Activated CD4-positive, alpha-beta memory T cell treated with anti-CD3 and anti-CD28 coated beads, Interleukin-2, amount 10 ng/mL, durations not matched to agents 7 days and 5 days (primary cell): ENCODE data around the gene LSAMP. TPM values are rescaled to one million over a fixed set of nuclear protein-coding genes. Genes with fewer than 3 reads are reported as not detected.

ENCODE experiments used
- CTCF ChIA-PET: fragments of 350-600 bp; sonication (Branson Sonifier 250); formaldehyde crosslinking; loops from one replicate; lab custom pipeline; 2021; ENCODE audit warnings: antibody characterized with exemption, inconsistent platforms; lab: Charles Lee
- POLR2A ChIA-PET: fragments of 350-600 bp; sonication (Branson Sonifier 250); formaldehyde crosslinking; loops from one replicate; lab custom pipeline; 2021; ENCODE audit warnings: antibody characterized with exemption; lab: Charles Lee
- DNase-seq: peaks from one replicate; pipeline ENCODE4 v3.0.0-alpha.2; 2020
- H3K27ac Mint-ChIP-seq: one replicate; pipeline ENCODE4 v1.8.0; 2021; ENCODE audit warnings: mild to moderate bottlenecking, mixed read lengths
- H3K27me3 Mint-ChIP-seq: one replicate; pipeline ENCODE4 v1.8.0; 2021; ENCODE audit warnings: mixed read lengths
- H3K36me3 Mint-ChIP-seq: one replicate; pipeline ENCODE4 v1.8.0; 2021; ENCODE audit warnings: low read depth, mixed read lengths
- H3K4me1 Mint-ChIP-seq: one replicate; pipeline ENCODE4 v1.8.0; 2021; ENCODE audit warnings: mixed read lengths
- H3K4me3 Mint-ChIP-seq: one replicate; pipeline ENCODE4 v1.8.0; 2021; ENCODE audit warnings: mild to moderate bottlenecking, mixed read lengths
- H3K9me3 Mint-ChIP-seq: one replicate; pipeline ENCODE4 v1.8.0; 2021; ENCODE audit warnings: mixed read lengths
- total RNA-seq, 2 experiments: library from RNA; stranded (reverse); gene quantifications; one replicate each; pipeline ENCODE4 v1.2.3, GENCODE V29; 2021

Gene LSAMP
- total RNA-seq, 2 experiments from 2014 or later: not detected

- no peaks in the 10 kb centered on the region for H3K27me3 Mint-ChIP-seq
- ChIA-PET CTCF (no interaction called here), POLR2A (no interaction called here)
- no peak overlapping the region for H3K27ac Mint-ChIP-seq
- no peak for DNase-seq
- no peaks in the 10 kb centered on the region for H3K4me1 Mint-ChIP-seq
- H3K36me3 Mint-ChIP-seq: no peaks in the 10 kb centered on the region
- no peak overlapping the region for H3K4me3 Mint-ChIP-seq
- H3K9me3 Mint-ChIP-seq: no peaks in the 10 kb centered on the region
Observed at GRCh38 chr3:116285781-116286421, 159.4 kb downstream of the LSAMP start.

- no peak overlapping the region for H3K4me3 Mint-ChIP-seq
- no peaks in the 10 kb centered on the region for H3K4me1 Mint-ChIP-seq
- no peak overlapping the region for H3K27ac Mint-ChIP-seq
- no peaks in the 10 kb centered on the region for H3K9me3 Mint-ChIP-seq
- no peaks in the 10 kb centered on the region for H3K36me3 Mint-ChIP-seq
- no peak for DNase-seq
- POLR2A ChIA-PET: no interaction called here
- CTCF ChIA-PET: no interaction called here
- no peaks in the 10 kb centered on the region for H3K27me3 Mint-ChIP-seq
Observed at GRCh38 chr3:116281313-116282143, 163.8 kb downstream of the LSAMP start.

GRCh38 chr3:116280130-116280740, 165.1 kb downstream of the LSAMP start:
- H3K9me3 Mint-ChIP-seq: no peaks in the 10 kb centered on the region
- CTCF ChIA-PET: no interaction called here
- H3K4me1 Mint-ChIP-seq: no peaks in the 10 kb centered on the region
- H3K27ac Mint-ChIP-seq: no peak overlapping the region
- H3K4me3 Mint-ChIP-seq: no peak overlapping the region
- DNase-seq: no peak
- no peaks in the 10 kb centered on the region for H3K36me3 Mint-ChIP-seq
- POLR2A ChIA-PET: no interaction called here
- no peaks in the 10 kb centered on the region for H3K27me3 Mint-ChIP-seq

- no peaks in the 10 kb centered on the region for H3K27me3 Mint-ChIP-seq
- H3K9me3 Mint-ChIP-seq: no peaks in the 10 kb centered on the region
- no peak overlapping the region for H3K27ac Mint-ChIP-seq
- H3K36me3 Mint-ChIP-seq: no peaks in the 10 kb centered on the region
- ChIA-PET POLR2A (no interaction called here), CTCF (no interaction called here)
- no peaks in the 10 kb centered on the region for H3K4me1 Mint-ChIP-seq
- H3K4me3 Mint-ChIP-seq: no peak overlapping the region
- DNase-seq: no peak
Observed at GRCh38 chr3:116276675-116277074, 168.6 kb downstream of the LSAMP start.

- Mint-ChIP-seq H3K4me1 (no peaks in the 10 kb centered on the region), H3K27me3 (no peaks in the 10 kb centered on the region), H3K27ac (no peak overlapping the region), H3K4me3 (no peak overlapping the region), H3K36me3 (no peaks in the 10 kb centered on the region), H3K9me3 (no peaks in the 10 kb centered on the region)
- no peak for DNase-seq
- ChIA-PET POLR2A (no interaction called here), CTCF (no interaction called here)
Observed at GRCh38 chr3:116270056-116270455, 175.2 kb downstream of the LSAMP start.

- H3K27me3 Mint-ChIP-seq: no peaks in the 10 kb centered on the region
- no peak for DNase-seq
- ChIA-PET POLR2A (no interaction called here), CTCF (no interaction called here)
- no peaks in the 10 kb centered on the region for H3K36me3 Mint-ChIP-seq
- no peaks in the 10 kb centered on the region for H3K9me3 Mint-ChIP-seq
- no peak overlapping the region for H3K4me3 Mint-ChIP-seq
- H3K27ac Mint-ChIP-seq: no peak overlapping the region
- H3K4me1 Mint-ChIP-seq: no peaks in the 10 kb centered on the region
Observed at GRCh38 chr3:116267116-116267515, 178.2 kb downstream of the LSAMP start.

GRCh38 chr3:116265976-116266584, 179.2 kb downstream of the LSAMP start:
- no peaks in the 10 kb centered on the region for H3K4me1 Mint-ChIP-seq
- no peak overlapping the region for H3K27ac Mint-ChIP-seq
- no peak for DNase-seq
- H3K27me3 Mint-ChIP-seq: no peaks in the 10 kb centered on the region
- CTCF ChIA-PET: no interaction called here
- H3K4me3 Mint-ChIP-seq: no peak overlapping the region
- H3K36me3 Mint-ChIP-seq: no peaks in the 10 kb centered on the region
- H3K9me3 Mint-ChIP-seq: no peaks in the 10 kb centered on the region
- POLR2A ChIA-PET: no interaction called here

GRCh38 chr3:116265320-116265695, 180.0 kb downstream of the LSAMP start:
- Mint-ChIP-seq H3K9me3 (no peaks in the 10 kb centered on the region), H3K27ac (no peak overlapping the region), H3K27me3 (no peaks in the 10 kb centered on the region), H3K4me3 (no peak overlapping the region), H3K4me1 (no peaks in the 10 kb centered on the region), H3K36me3 (no peaks in the 10 kb centered on the region)
- CTCF ChIA-PET: no interaction called here
- POLR2A ChIA-PET: no interaction called here
- no peak for DNase-seq

- CTCF ChIA-PET: no interaction called here
- POLR2A ChIA-PET: no interaction called here
- no peak overlapping the region for H3K4me3 Mint-ChIP-seq
- H3K36me3 Mint-ChIP-seq: no peaks in the 10 kb centered on the region
- DNase-seq: no peak
- H3K4me1 Mint-ChIP-seq: no peaks in the 10 kb centered on the region
- no peaks in the 10 kb centered on the region for H3K9me3 Mint-ChIP-seq
- no peaks in the 10 kb centered on the region for H3K27me3 Mint-ChIP-seq
- H3K27ac Mint-ChIP-seq: no peak overlapping the region
Observed at GRCh38 chr3:116264546-116265319, 180.6 kb downstream of the LSAMP start.

GRCh38 chr3:116263842-116264545, 181.3 kb downstream of the LSAMP start:
- no peaks in the 10 kb centered on the region for H3K27me3 Mint-ChIP-seq
- POLR2A ChIA-PET: no interaction called here
- DNase-seq: no peak
- CTCF ChIA-PET: no interaction called here
- H3K36me3 Mint-ChIP-seq: no peaks in the 10 kb centered on the region
- no peaks in the 10 kb centered on the region for H3K9me3 Mint-ChIP-seq
- H3K27ac Mint-ChIP-seq: no peak overlapping the region
- no peaks in the 10 kb centered on the region for H3K4me1 Mint-ChIP-seq
- no peak overlapping the region for H3K4me3 Mint-ChIP-seq

GRCh38 chr3:116260491-116260890, 184.8 kb downstream of the LSAMP start:
- Mint-ChIP-seq H3K27ac (no peak overlapping the region), H3K4me3 (no peak overlapping the region), H3K27me3 (no peaks in the 10 kb centered on the region), H3K9me3 (no peaks in the 10 kb centered on the region), H3K36me3 (no peaks in the 10 kb centered on the region), H3K4me1 (no peaks in the 10 kb centered on the region)
- DNase-seq: no peak
- ChIA-PET CTCF (no interaction called here), POLR2A (no interaction called here)

GRCh38 chr3:116259984-116260383, 185.3 kb downstream of the LSAMP start:
- Mint-ChIP-seq H3K9me3 (no peaks in the 10 kb centered on the region), H3K4me1 (no peaks in the 10 kb centered on the region), H3K27ac (no peak overlapping the region), H3K27me3 (no peaks in the 10 kb centered on the region), H3K36me3 (no peaks in the 10 kb centered on the region), H3K4me3 (no peak overlapping the region)
- DNase-seq: no peak
- ChIA-PET CTCF (no interaction called here), POLR2A (no interaction called here)
